K562 (cell line): ENCODE measurements around the gene SNX14.

Experiments
- NFIC ChIP-seq: fragments of 450-650 bp; IDR thresholded peaks from 2 replicates; pipeline ENCODE4 v1.6.1; 2017; ENCODE audit warnings: mild to moderate bottlenecking, inconsistent platforms
- POLR2AphosphoS5 ChIP-seq: IDR thresholded peaks from 2 replicates; pipeline ENCODE4 v1.6.1; 2011; ENCODE audit warnings: mild to moderate bottlenecking, low read depth, low read length, moderate library complexity; ENCODE audit not compliant: control insufficient read depth, insufficient read depth
- YY1 ChIP-seq, 3 experiments: IDR thresholded peaks; 2 replicates each; pipeline ENCODE4 v1.6.1; 2011; ENCODE audit warnings: low read length in 2 of 3, mild to moderate bottlenecking in 2 of 3, moderate library complexity in 2 of 3, borderline replicate concordance in 1 of 3, control low read depth in 1 of 3, low read depth in 1 of 3; ENCODE audit not compliant: insufficient read depth in 3 of 3, insufficient replicate concordance in 2 of 3, control insufficient read depth in 1 of 3, insufficient read length in 1 of 3; ENCODE audit errors: extremely low read depth in 1 of 3
- ZEB2 ChIP-seq: fragments of 450-650 bp; IDR thresholded peaks from 2 replicates; pipeline ENCODE4 v1.6.1; 2016
- ZNF239 ChIP-seq: fragments of 250-450 bp; sonication (Bioruptor Pico); IDR thresholded peaks from 2 replicates; pipeline ENCODE4 v1.4.0; 2020; ENCODE audit warnings: mild to moderate bottlenecking
- TF ChIP-seq, protein P1 (sequence below): fragments of 250-450 bp; sonication (Bioruptor Pico); IDR thresholded peaks from 2 replicates; pipeline ENCODE4 v1.5.0; 2020; ENCODE audit warnings: mild to moderate bottlenecking
- TF ChIP-seq, protein P2 (sequence below): fragments of 200-400 bp; formaldehyde crosslinking; IDR thresholded peaks from 2 replicates; pipeline ENCODE4 v1.6.1; 2017; ENCODE audit warnings: mild to moderate bottlenecking, low read depth, low read length, moderate library complexity
- TF ChIP-seq, protein P3 (sequence below), 3 experiments: IDR thresholded peaks in 2 of 3; conservative IDR thresholded peaks in 1 of 3; 2 replicates each; pipeline ENCODE4 v1.5.1; 2011 to 2012; ENCODE audit warnings: low read length in 3 of 3, mild to moderate bottlenecking in 3 of 3, control low read depth in 2 of 3, improper control_type of control experiment in 1 of 3, inconsistent platforms in 1 of 3, low read depth in 1 of 3, mixed read lengths in 1 of 3, moderate library complexity in 1 of 3; ENCODE audit not compliant: insufficient read depth in 2 of 3
- TF ChIP-seq, protein P4 (sequence below): sonication (generic); formaldehyde crosslinking; IDR thresholded peaks from 2 replicates; pipeline ENCODE4 v1.8.1; 2023; ENCODE audit warnings: mild to moderate bottlenecking, missing genetic modification reagents

DNA sequence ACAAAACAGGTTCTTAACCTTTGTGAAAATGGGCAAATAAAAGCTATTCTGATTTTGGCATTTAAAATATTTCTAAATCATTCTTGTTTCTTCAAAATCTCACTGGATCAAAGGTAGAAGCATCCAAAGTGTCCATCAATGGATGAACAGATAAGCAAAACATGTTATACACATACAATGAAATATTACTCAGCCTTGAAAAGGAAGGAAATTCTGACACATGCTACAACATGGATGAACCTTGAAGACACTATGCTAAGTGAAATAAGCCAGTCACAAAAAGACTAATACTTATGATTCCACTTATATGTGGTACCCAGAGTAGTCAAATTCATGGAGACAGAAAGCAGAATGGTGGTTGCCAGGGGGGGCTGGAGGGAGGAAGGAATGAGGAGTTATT, 45.9 kb downstream of the SNX14 start:
- TF ChIP-seq ZNF239 (no peak), YY1 (IDR thresholded peaks at IDR 0.05; ENCODE audit: borderline replicate concordance in 1 of 3, control insufficient read depth in 1 of 3, extremely low read depth in 1 of 3, insufficient read depth in 3 of 3, insufficient read length in 1 of 3, insufficient replicate concordance in 2 of 3, low read depth in 1 of 3, low read length in 2 of 3) (no peak), NFIC (no peak), ZEB2 (no peak), POLR2AphosphoS5 (no peak)
- TF ChIP-seq, protein P1, sequence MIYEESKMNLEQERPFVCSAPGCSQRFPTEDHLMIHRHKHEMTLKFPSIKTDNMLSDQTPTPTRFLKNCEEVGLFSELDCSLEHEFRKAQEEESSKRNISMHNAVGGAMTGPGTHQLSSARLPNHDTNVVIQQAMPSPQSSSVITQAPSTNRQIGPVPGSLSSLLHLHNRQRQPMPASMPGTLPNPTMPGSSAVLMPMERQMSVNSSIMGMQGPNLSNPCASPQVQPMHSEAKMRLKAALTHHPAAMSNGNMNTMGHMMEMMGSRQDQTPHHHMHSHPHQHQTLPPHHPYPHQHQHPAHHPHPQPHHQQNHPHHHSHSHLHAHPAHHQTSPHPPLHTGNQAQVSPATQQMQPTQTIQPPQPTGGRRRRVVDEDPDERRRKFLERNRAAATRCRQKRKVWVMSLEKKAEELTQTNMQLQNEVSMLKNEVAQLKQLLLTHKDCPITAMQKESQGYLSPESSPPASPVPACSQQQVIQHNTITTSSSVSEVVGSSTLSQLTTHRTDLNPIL (CRISPR knock-in tag), result no peak
- TF ChIP-seq, protein P2, sequence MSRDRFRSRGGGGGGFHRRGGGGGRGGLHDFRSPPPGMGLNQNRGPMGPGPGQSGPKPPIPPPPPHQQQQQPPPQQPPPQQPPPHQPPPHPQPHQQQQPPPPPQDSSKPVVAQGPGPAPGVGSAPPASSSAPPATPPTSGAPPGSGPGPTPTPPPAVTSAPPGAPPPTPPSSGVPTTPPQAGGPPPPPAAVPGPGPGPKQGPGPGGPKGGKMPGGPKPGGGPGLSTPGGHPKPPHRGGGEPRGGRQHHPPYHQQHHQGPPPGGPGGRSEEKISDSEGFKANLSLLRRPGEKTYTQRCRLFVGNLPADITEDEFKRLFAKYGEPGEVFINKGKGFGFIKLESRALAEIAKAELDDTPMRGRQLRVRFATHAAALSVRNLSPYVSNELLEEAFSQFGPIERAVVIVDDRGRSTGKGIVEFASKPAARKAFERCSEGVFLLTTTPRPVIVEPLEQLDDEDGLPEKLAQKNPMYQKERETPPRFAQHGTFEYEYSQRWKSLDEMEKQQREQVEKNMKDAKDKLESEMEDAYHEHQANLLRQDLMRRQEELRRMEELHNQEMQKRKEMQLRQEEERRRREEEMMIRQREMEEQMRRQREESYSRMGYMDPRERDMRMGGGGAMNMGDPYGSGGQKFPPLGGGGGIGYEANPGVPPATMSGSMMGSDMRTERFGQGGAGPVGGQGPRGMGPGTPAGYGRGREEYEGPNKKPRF, result no peak
- TF ChIP-seq, protein P3, sequence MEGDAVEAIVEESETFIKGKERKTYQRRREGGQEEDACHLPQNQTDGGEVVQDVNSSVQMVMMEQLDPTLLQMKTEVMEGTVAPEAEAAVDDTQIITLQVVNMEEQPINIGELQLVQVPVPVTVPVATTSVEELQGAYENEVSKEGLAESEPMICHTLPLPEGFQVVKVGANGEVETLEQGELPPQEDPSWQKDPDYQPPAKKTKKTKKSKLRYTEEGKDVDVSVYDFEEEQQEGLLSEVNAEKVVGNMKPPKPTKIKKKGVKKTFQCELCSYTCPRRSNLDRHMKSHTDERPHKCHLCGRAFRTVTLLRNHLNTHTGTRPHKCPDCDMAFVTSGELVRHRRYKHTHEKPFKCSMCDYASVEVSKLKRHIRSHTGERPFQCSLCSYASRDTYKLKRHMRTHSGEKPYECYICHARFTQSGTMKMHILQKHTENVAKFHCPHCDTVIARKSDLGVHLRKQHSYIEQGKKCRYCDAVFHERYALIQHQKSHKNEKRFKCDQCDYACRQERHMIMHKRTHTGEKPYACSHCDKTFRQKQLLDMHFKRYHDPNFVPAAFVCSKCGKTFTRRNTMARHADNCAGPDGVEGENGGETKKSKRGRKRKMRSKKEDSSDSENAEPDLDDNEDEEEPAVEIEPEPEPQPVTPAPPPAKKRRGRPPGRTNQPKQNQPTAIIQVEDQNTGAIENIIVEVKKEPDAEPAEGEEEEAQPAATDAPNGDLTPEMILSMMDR (IDR thresholded peaks at IDR 0.05 in 2 of 3, conservative IDR thresholded peaks at IDR 0.05 in 1 of 3; ENCODE audit: insufficient read depth in 2 of 3, low read depth in 1 of 3, low read length in 3 of 3), result no peak
- TF ChIP-seq, protein P4, sequence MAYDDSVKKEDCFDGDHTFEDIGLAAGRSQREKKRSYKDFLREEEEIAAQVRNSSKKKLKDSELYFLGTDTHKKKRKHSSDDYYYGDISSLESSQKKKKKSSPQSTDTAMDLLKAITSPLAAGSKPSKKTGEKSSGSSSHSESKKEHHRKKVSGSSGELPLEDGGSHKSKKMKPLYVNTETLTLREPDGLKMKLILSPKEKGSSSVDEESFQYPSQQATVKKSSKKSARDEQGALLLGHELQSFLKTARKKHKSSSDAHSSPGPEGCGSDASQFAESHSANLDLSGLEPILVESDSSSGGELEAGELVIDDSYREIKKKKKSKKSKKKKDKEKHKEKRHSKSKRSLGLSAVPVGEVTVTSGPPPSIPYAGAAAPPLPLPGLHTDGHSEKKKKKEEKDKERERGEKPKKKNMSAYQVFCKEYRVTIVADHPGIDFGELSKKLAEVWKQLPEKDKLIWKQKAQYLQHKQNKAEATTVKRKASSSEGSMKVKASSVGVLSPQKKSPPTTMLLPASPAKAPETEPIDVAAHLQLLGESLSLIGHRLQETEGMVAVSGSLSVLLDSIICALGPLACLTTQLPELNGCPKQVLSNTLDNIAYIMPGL (CRISPR knock-in tag), result no peak
